ENCODE measurements around the gene METTL14. TPM values are rescaled to one million over a fixed set of nuclear protein-coding genes. Genes with fewer than 3 reads are reported as not detected.
"Not testable (repeated sequence)": the region's sequence is repeated elsewhere in the genome, so short reads cannot be mapped to it uniquely, and the experiment has no call there.

The METTL14 gene
- total RNA-seq (10 to 100 TPM; 49.1 to 51.3 TPM), total RNA-seq (30.9 to 51.7 reads per million in 2 donors)

- H3K27ac Mint-ChIP-seq, result peak within 1 kb of the TSS; percentile 98
- peaks cover 5% of the 10 kb centered on the region for H3K27me3 Mint-ChIP-seq
- H3K4me3 Mint-ChIP-seq, result peak within 1 kb of the TSS; percentile 99
- ATAC-seq (peak; percentile 95), DNase-seq (peak; percentile 70 to 80 (median 72))
- no peaks in the 10 kb centered on the region for H3K36me3 Mint-ChIP-seq (ENCODE audit: low read depth)
- no peaks in the 10 kb centered on the region for H3K9me3 ChIP-seq (ENCODE audit: control insufficient read depth, low read length, poor library complexity, severe bottlenecking)
- peaks cover 20% of the 10 kb centered on the region for H3K4me1 Mint-ChIP-seq
These were observed at the start of gene METTL14 for GRCh38 chr4:118684873-118685811. TSS of gene METTL14 (plus strand) at chr4:118685392. CDS start at chr4:118685535, 143 bp downstream.

- H3K27ac Mint-ChIP-seq; H3K4me1 Mint-ChIP-seq; H3K9me3 ChIP-seq (ENCODE audit: control insufficient read depth, low read length, poor library complexity, severe bottlenecking); H3K27me3 Mint-ChIP-seq; H3K36me3 Mint-ChIP-seq (ENCODE audit: low read depth); DNase-seq; ATAC-seq; H3K4me3 Mint-ChIP-seq: not testable (repeated sequence)
These were observed 49.1 kb upstream of the METTL14 start for GRCh38 chr4:118636126-118636525.

- not testable (repeated sequence) for H3K36me3 Mint-ChIP-seq (ENCODE audit: low read depth); H3K27me3 Mint-ChIP-seq; ATAC-seq; DNase-seq; H3K4me3 Mint-ChIP-seq; H3K9me3 ChIP-seq (ENCODE audit: control insufficient read depth, low read length, poor library complexity, severe bottlenecking); H3K27ac Mint-ChIP-seq; H3K4me1 Mint-ChIP-seq
These were observed 20.5 kb upstream of the METTL14 start for GRCh38 chr4:118664665-118665064.

GRCh38 chr4:118669220-118669619, 16.0 kb upstream of the METTL14 start:
- not testable (repeated sequence) for H3K4me1 Mint-ChIP-seq; H3K9me3 ChIP-seq (ENCODE audit: control insufficient read depth, low read length, poor library complexity, severe bottlenecking); H3K36me3 Mint-ChIP-seq (ENCODE audit: low read depth); H3K4me3 Mint-ChIP-seq; H3K27ac Mint-ChIP-seq; ATAC-seq; H3K27me3 Mint-ChIP-seq
- DNase-seq, result peak; percentile 10 to 16 (median 16)

- not testable (repeated sequence) for DNase-seq
These were observed 14.2 kb upstream of the METTL14 start for GRCh38 chr4:118670968-118671367.

GRCh38 chr4:118676128-118676527, 9.1 kb upstream of the METTL14 start:
- no peaks in the 10 kb centered on the region for H3K27me3 Mint-ChIP-seq
- no peak overlapping the region for H3K4me3 Mint-ChIP-seq
- no peaks in the 10 kb centered on the region for H3K36me3 Mint-ChIP-seq (ENCODE audit: low read depth)
- no peak for ATAC-seq
- no peak for DNase-seq
- H3K4me1 Mint-ChIP-seq, result no peaks in the 10 kb centered on the region
- H3K9me3 ChIP-seq (ENCODE audit: control insufficient read depth, low read length, poor library complexity, severe bottlenecking), result no peaks in the 10 kb centered on the region
- H3K27ac Mint-ChIP-seq, result no peak overlapping the region

More at GRCh38 chr4:118670968-118671367, 14.2 kb upstream of the METTL14 start:
- not testable (repeated sequence) for H3K27ac Mint-ChIP-seq; H3K36me3 Mint-ChIP-seq (ENCODE audit: low read depth); H3K9me3 ChIP-seq (ENCODE audit: control insufficient read depth, low read length, poor library complexity, severe bottlenecking); H3K4me1 Mint-ChIP-seq; ATAC-seq; H3K4me3 Mint-ChIP-seq; H3K27me3 Mint-ChIP-seq

GRCh38 chr4:118680808-118681207, 4.4 kb upstream of the METTL14 start:
- no peak for DNase-seq
- no peak for ATAC-seq
- H3K27me3 Mint-ChIP-seq, result peaks cover 5% of the 10 kb centered on the region
- peaks cover 6% of the 10 kb centered on the region for H3K4me1 Mint-ChIP-seq
- H3K27ac Mint-ChIP-seq, result no peak overlapping the region
- H3K4me3 Mint-ChIP-seq, result no peak overlapping the region
- H3K9me3 ChIP-seq (ENCODE audit: control insufficient read depth, low read length, poor library complexity, severe bottlenecking), result no peaks in the 10 kb centered on the region
- H3K36me3 Mint-ChIP-seq (ENCODE audit: low read depth), result no peaks in the 10 kb centered on the region

- Mint-ChIP-seq H3K36me3 (ENCODE audit: low read depth) (no peaks in the 10 kb centered on the region), H3K4me1 (peaks cover 20% of the 10 kb centered on the region), H3K27ac (peak overlapping the region; percentile 19), H3K27me3 (peaks cover 5% of the 10 kb centered on the region), H3K4me3 (no peak overlapping the region)
- DNase-seq (no peak), ATAC-seq (no peak)
- H3K9me3 ChIP-seq (ENCODE audit: control insufficient read depth, low read length, poor library complexity, severe bottlenecking), result no peaks in the 10 kb centered on the region
These were observed 2.3 kb upstream of the METTL14 start for GRCh38 chr4:118682928-118683327.

GRCh38 chr4:118683513-118683912, 1.7 kb upstream of the METTL14 start:
- ATAC-seq, result no peak
- Mint-ChIP-seq H3K27me3 (peaks cover 5% of the 10 kb centered on the region), H3K36me3 (ENCODE audit: low read depth) (no peaks in the 10 kb centered on the region), H3K27ac (peak overlapping the region; percentile 19), H3K4me3 (no peak overlapping the region), H3K4me1 (peaks cover 20% of the 10 kb centered on the region)
- H3K9me3 ChIP-seq (ENCODE audit: control insufficient read depth, low read length, poor library complexity, severe bottlenecking), result no peaks in the 10 kb centered on the region
- DNase-seq, result no peak

GRCh38 chr4:118703118-118703517, 17.9 kb downstream of the METTL14 start:
- Mint-ChIP-seq H3K36me3 (ENCODE audit: low read depth) (peaks cover 13% of the 10 kb centered on the region), H3K27me3 (no peaks in the 10 kb centered on the region), H3K27ac (no peak overlapping the region), H3K4me1 (peaks cover 8% of the 10 kb centered on the region), H3K4me3 (no peak overlapping the region)
- ATAC-seq (no peak), DNase-seq (no peak)
- H3K9me3 ChIP-seq (ENCODE audit: control insufficient read depth, low read length, poor library complexity, severe bottlenecking), result no peaks in the 10 kb centered on the region

GRCh38 chr4:118711052-118711451, 25.9 kb downstream of the METTL14 start:
- DNase-seq, result no peak
- H3K27ac Mint-ChIP-seq, result no peak overlapping the region
- H3K4me3 Mint-ChIP-seq, result no peak overlapping the region
- no peak for ATAC-seq
- no peaks in the 10 kb centered on the region for H3K27me3 Mint-ChIP-seq
- H3K4me1 Mint-ChIP-seq, result peaks cover 12% of the 10 kb centered on the region
- H3K9me3 ChIP-seq (ENCODE audit: control insufficient read depth, low read length, poor library complexity, severe bottlenecking), result no peaks in the 10 kb centered on the region
- peaks cover 7% of the 10 kb centered on the region for H3K36me3 Mint-ChIP-seq (ENCODE audit: low read depth)

- no peak for DNase-seq
- H3K27me3 Mint-ChIP-seq, result no peaks in the 10 kb centered on the region
- peaks cover 8% of the 10 kb centered on the region for H3K4me1 Mint-ChIP-seq
- ATAC-seq, result no peak
- H3K36me3 Mint-ChIP-seq (ENCODE audit: low read depth), result peaks cover 5% of the 10 kb centered on the region
- no peak overlapping the region for H3K4me3 Mint-ChIP-seq
- H3K9me3 ChIP-seq (ENCODE audit: control insufficient read depth, low read length, poor library complexity, severe bottlenecking), result no peaks in the 10 kb centered on the region
- H3K27ac Mint-ChIP-seq, result peak overlapping the region; percentile 14
These were observed 27.7 kb downstream of the METTL14 start for GRCh38 chr4:118712872-118713271.

GRCh38 chr4:118714682-118715081, 29.5 kb downstream of the METTL14 start:
- Mint-ChIP-seq H3K4me3 (no peak overlapping the region), H3K27ac (peak overlapping the region; percentile 32), H3K36me3 (ENCODE audit: low read depth) (no peaks in the 10 kb centered on the region), H3K4me1 (peaks cover 4% of the 10 kb centered on the region), H3K27me3 (no peaks in the 10 kb centered on the region)
- H3K9me3 ChIP-seq (ENCODE audit: control insufficient read depth, low read length, poor library complexity, severe bottlenecking), result no peaks in the 10 kb centered on the region
- no peak for DNase-seq
- ATAC-seq, result no peak

- H3K4me3 Mint-ChIP-seq, result no peak overlapping the region
- H3K4me1 Mint-ChIP-seq, result peaks cover 4% of the 10 kb centered on the region
- DNase-seq (no peak), ATAC-seq (no peak)
- no peaks in the 10 kb centered on the region for H3K9me3 ChIP-seq (ENCODE audit: control insufficient read depth, low read length, poor library complexity, severe bottlenecking)
- no peaks in the 10 kb centered on the region for H3K27me3 Mint-ChIP-seq
- H3K36me3 Mint-ChIP-seq (ENCODE audit: low read depth), result no peaks in the 10 kb centered on the region
- no peak overlapping the region for H3K27ac Mint-ChIP-seq
These were observed 31.1 kb downstream of the METTL14 start for GRCh38 chr4:118716304-118716703.

Measured in T-helper 17 cell (primary cell).